ENCODE results near the gene DISP3.

DNA sequence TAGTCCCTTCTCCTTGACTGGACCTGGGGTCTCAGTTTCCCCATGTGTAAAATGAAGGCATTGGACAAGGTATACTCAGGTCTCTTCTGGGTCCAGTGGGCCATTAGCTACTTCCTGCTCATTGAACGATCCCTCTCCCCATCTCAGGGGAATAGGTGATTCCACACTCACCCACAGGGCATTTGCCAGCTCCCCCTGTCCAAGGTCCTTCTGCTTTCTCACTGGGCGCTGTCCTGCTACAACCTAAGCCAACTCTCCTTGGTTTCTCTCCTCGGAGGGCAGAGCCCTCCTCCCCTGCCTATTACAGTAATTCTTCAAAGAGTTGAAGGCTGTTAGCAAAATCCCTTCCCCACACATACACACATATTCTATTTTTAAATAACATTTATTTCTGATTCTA is 16.6 kb downstream of the DISP3 start:
- TF ChIP-seq POLR2A (IDR thresholded peaks at IDR 0.05; ENCODE audit: extremely low read depth, insufficient read length) = no peak
- TF ChIP-seq, protein P1, sequence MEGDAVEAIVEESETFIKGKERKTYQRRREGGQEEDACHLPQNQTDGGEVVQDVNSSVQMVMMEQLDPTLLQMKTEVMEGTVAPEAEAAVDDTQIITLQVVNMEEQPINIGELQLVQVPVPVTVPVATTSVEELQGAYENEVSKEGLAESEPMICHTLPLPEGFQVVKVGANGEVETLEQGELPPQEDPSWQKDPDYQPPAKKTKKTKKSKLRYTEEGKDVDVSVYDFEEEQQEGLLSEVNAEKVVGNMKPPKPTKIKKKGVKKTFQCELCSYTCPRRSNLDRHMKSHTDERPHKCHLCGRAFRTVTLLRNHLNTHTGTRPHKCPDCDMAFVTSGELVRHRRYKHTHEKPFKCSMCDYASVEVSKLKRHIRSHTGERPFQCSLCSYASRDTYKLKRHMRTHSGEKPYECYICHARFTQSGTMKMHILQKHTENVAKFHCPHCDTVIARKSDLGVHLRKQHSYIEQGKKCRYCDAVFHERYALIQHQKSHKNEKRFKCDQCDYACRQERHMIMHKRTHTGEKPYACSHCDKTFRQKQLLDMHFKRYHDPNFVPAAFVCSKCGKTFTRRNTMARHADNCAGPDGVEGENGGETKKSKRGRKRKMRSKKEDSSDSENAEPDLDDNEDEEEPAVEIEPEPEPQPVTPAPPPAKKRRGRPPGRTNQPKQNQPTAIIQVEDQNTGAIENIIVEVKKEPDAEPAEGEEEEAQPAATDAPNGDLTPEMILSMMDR (IDR thresholded peaks at IDR 0.05; ENCODE audit: low read depth, low read length) = no peak
- TF ChIP-seq, protein P2, sequence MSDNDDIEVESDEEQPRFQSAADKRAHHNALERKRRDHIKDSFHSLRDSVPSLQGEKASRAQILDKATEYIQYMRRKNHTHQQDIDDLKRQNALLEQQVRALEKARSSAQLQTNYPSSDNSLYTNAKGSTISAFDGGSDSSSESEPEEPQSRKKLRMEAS (IDR thresholded peaks at IDR 0.05; ENCODE audit: low read depth, low read length) = no peak

All from NB4 (cell line).